MM.1S (cell line): ENCODE measurements around the gene SMURF2.

Experiments used
- DNase-seq: peaks from one replicate; pipeline ENCODE4 v3.0.0-alpha.2; 2015
- H2AFZ ChIP-seq: fragments of 300-600 bp; sonication (generic); 2 replicates; pipeline ENCODE4 v1.6.0; 2016; ENCODE audit warnings: antibody characterized with exemption, low read length
- H3F3A ChIP-seq: fragments of 300-600 bp; sonication (generic); 2 replicates; pipeline ENCODE4 v1.6.1; 2016; ENCODE audit warnings: mild to moderate bottlenecking, antibody characterized with exemption, low read length, moderate library complexity, mixed read lengths; ENCODE audit not compliant: insufficient read depth
- H3K27ac ChIP-seq: fragments of 300-600 bp; sonication (generic); 2 replicates; pipeline ENCODE4 v1.5.1; 2016; ENCODE audit warnings: mild to moderate bottlenecking, low read length
- H3K27me3 ChIP-seq: fragments of 300-600 bp; sonication (generic); replicated peaks from 2 replicates; pipeline ENCODE4 v1.6.0; 2016; ENCODE audit warnings: low read length; ENCODE audit not compliant: insufficient read depth
- H3K36me3 ChIP-seq: fragments of 300-600 bp; sonication (generic); replicated peaks from 2 replicates; pipeline ENCODE4 v1.6.1; 2016; ENCODE audit warnings: mild to moderate bottlenecking, low read length, mixed read lengths; ENCODE audit not compliant: insufficient read depth
- H3K4me1 ChIP-seq: fragments of 300-600 bp; sonication (generic); 2 replicates; pipeline ENCODE4 v1.6.1; 2016; ENCODE audit warnings: low read length, mixed read lengths
- H3K4me2 ChIP-seq: fragments of 300-600 bp; sonication (generic); 2 replicates; pipeline ENCODE4 v1.6.0; 2016; ENCODE audit warnings: low read depth, low read length
- H3K4me3 ChIP-seq: fragments of 300-600 bp; sonication (generic); 2 replicates; pipeline ENCODE4 v1.5.1; 2016; ENCODE audit warnings: low read length, mixed read lengths
- H3K79me2 ChIP-seq: fragments of 300-600 bp; sonication (generic); 2 replicates; pipeline ENCODE4 v1.6.1; 2016; ENCODE audit warnings: mixed run types, low read length, mixed read lengths
- H3K9ac ChIP-seq: fragments of 300-600 bp; sonication (generic); 2 replicates; pipeline ENCODE4 v1.6.1; 2016; ENCODE audit warnings: low read length, mixed read lengths
- H3K9me2 ChIP-seq: fragments of 300-600 bp; sonication (generic); replicated peaks from 2 replicates; pipeline ENCODE4 v1.6.1; 2016; ENCODE audit warnings: mild to moderate bottlenecking, low read length, mixed read lengths; ENCODE audit not compliant: insufficient read depth
- H3K9me3 ChIP-seq: fragments of 300-600 bp; sonication (generic); replicated peaks from 2 replicates; pipeline ENCODE4 v1.6.1; 2016; ENCODE audit warnings: mild to moderate bottlenecking, low read length, mixed read lengths; ENCODE audit not compliant: insufficient read depth
- H4K20me1 ChIP-seq: fragments of 300-600 bp; sonication (generic); 2 replicates; pipeline ENCODE4 v1.6.1; 2016; ENCODE audit warnings: mild to moderate bottlenecking, low read length, moderate library complexity, mixed read lengths; ENCODE audit not compliant: insufficient read depth
- CTCF ChIP-seq: fragments of 300-600 bp; sonication (generic); IDR thresholded peaks from 2 replicates; pipeline ENCODE4 v1.5.1; 2016; ENCODE audit warnings: antibody characterized with exemption, low read length, mixed read lengths
- EZH2 ChIP-seq: fragments of 300-600 bp; sonication (generic); optimal IDR thresholded peaks from 2 replicates; pipeline ENCODE3; 2017; ENCODE audit warnings: low read depth, mild to moderate bottlenecking, antibody characterized with exemption, low read length, mixed read lengths
- EZH2phosphoT487 ChIP-seq: fragments of 300-600 bp; sonication (generic); IDR thresholded peaks from 2 replicates; pipeline ENCODE4 v1.6.1; 2018; ENCODE audit warnings: antibody characterized with exemption, low read length

Gene SMURF2

GRCh38 chr17:64661976-64662773 is at the start of gene SMURF2:
TSS of gene SMURF2 (minus strand) at chr17:64662307. CDS start at chr17:64661880, 427 bp downstream.
- TF ChIP-seq CTCF: no peak
- TF ChIP-seq EZH2phosphoT487: no peak
- no peak for TF ChIP-seq EZH2
- Histone ChIP-seq H3K79me2 (peaks cover 41% of the 10 kb centered on the region), H3F3A (0 out of 2 replicates have a peak, but pooled peaks cover 3% of the 10 kb centered on the region), H3K36me3 (no peaks in the 10 kb centered on the region), H3K27ac (no peak within 1 kb of the TSS; the same call in 1 of the 2 replicates), H3K9ac (peak within 1 kb of the TSS; percentile 65; the same call in 1 of the 2 replicates), H4K20me1 (no peaks in the 10 kb centered on the region), H3K27me3 (no peaks in the 10 kb centered on the region), H3K4me3 (peak within 1 kb of the TSS; percentile 80), H3K9me3 (no peaks in the 10 kb centered on the region), H3K4me1 (0 out of 2 replicates have a peak, but pooled peaks cover 4% of the 10 kb centered on the region), H3K4me2 (peak within 1 kb of the TSS; percentile 99), H2AFZ (peak within 1 kb of the TSS; percentile 99), H3K9me2 (no peaks in the 10 kb centered on the region)
- peak; percentile 73 for DNase-seq

- Histone ChIP-seq H3K9ac (peak overlapping the region; percentile 2; the same call in 1 of the 2 replicates), H2AFZ (peak overlapping the region; percentile 64), H3K4me1 (peaks cover 25% of the 10 kb centered on the region)
These were observed 47.4 kb upstream of the SMURF2 start for GRCh38 chr17:64709481-64709880.

GRCh38 chr17:64707050-64707591 is 45.0 kb upstream of the SMURF2 start:
- peaks cover 12% of the 10 kb centered on the region for H3F3A ChIP-seq
- no peaks in the 10 kb centered on the region for H4K20me1 ChIP-seq
- H3K36me3 ChIP-seq: no peaks in the 10 kb centered on the region
- no peak overlapping the region for H3K27ac ChIP-seq
- no peaks in the 10 kb centered on the region for H3K79me2 ChIP-seq
- H3K9ac ChIP-seq: no peak overlapping the region
- H3K9me2 ChIP-seq: no peaks in the 10 kb centered on the region
- no peak overlapping the region for H3K4me2 ChIP-seq
- no peak overlapping the region for H3K4me3 ChIP-seq
- H3K27me3 ChIP-seq: no peaks in the 10 kb centered on the region
- DNase-seq: no peak
- peaks cover 19% of the 10 kb centered on the region for H3K4me1 ChIP-seq
- no peaks in the 10 kb centered on the region for H3K9me3 ChIP-seq
- no peak overlapping the region for H2AFZ ChIP-seq
- no peak for TF ChIP-seq EZH2phosphoT487
- TF ChIP-seq CTCF: no peak
- TF ChIP-seq EZH2: no peak

More at GRCh38 chr17:64709481-64709880, 47.4 kb upstream of the SMURF2 start:
- Histone ChIP-seq H3K27me3 (no peaks in the 10 kb centered on the region), H3K4me2 (peak overlapping the region; percentile 68), H3F3A (peaks cover 12% of the 10 kb centered on the region), H3K9me3 (no peaks in the 10 kb centered on the region), H3K4me3 (0 out of 2 replicates have a peak overlapping the region, but pooled peaks have one; percentile 6), H3K36me3 (no peaks in the 10 kb centered on the region), H3K27ac (peak overlapping the region; percentile 73), H3K9me2 (no peaks in the 10 kb centered on the region), H4K20me1 (no peaks in the 10 kb centered on the region), H3K79me2 (no peaks in the 10 kb centered on the region)
- TF ChIP-seq EZH2 (no peak), EZH2phosphoT487 (no peak), CTCF (no peak)
- DNase-seq: no peak
